Stomach (tissue), 4 donors: ENCODE results near the gene FIP1L1.

Source experiments
- POLR2A ChIP-seq, 4 donors: fragments of 450-650 bp; IDR thresholded peaks; one replicate each; pipeline ENCODE4 v1.6.1; 2016; ENCODE audit warnings: antibody characterized with exemption in 4 of 4, control low read depth in 2 of 4, mild to moderate bottlenecking in 1 of 4, moderate library complexity in 1 of 4
- POLR2AphosphoS5 ChIP-seq, 3 donors: sonication (generic); formaldehyde crosslinking; IDR thresholded peaks; one replicate each; pipeline ENCODE4 v1.6.1; 2016; ENCODE audit warnings: antibody characterized with exemption in 3 of 3
- TF ChIP-seq, protein P1 (sequence below), 7 experiments: fragments of 450-650 bp in 4 of 7; fragments of 200-600 bp in 3 of 7; sonication (generic) in 3 of 7; IDR thresholded peaks; one replicate each; pipeline ENCODE4 v1.5.1; 2016 to 2019; ENCODE audit warnings: antibody characterized with exemption in 7 of 7, control low read depth in 2 of 7, mild to moderate bottlenecking in 1 of 7

DNA sequence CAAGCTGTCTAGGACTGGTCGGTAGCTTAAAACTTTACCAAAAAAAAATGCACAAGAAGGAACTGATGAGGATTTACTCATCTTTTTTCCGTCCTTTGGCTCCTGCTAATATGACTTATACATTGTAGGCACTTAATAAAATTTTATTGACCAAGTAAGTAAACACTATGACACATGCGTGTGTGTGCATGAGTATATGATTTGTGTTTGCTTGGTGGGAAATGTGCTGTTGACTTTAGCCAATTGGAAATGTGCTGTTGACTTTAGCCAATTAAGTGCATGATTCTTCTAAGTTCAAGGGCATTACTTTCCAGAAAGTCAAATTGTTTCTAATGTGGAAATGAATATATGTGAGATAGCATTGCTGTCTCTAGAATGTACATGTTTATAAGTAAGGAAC, 78.3 kb downstream of the FIP1L1 start:
- TF ChIP-seq, protein P1, sequence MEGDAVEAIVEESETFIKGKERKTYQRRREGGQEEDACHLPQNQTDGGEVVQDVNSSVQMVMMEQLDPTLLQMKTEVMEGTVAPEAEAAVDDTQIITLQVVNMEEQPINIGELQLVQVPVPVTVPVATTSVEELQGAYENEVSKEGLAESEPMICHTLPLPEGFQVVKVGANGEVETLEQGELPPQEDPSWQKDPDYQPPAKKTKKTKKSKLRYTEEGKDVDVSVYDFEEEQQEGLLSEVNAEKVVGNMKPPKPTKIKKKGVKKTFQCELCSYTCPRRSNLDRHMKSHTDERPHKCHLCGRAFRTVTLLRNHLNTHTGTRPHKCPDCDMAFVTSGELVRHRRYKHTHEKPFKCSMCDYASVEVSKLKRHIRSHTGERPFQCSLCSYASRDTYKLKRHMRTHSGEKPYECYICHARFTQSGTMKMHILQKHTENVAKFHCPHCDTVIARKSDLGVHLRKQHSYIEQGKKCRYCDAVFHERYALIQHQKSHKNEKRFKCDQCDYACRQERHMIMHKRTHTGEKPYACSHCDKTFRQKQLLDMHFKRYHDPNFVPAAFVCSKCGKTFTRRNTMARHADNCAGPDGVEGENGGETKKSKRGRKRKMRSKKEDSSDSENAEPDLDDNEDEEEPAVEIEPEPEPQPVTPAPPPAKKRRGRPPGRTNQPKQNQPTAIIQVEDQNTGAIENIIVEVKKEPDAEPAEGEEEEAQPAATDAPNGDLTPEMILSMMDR (IDR thresholded peaks at IDR 0.05) = no peak
- TF ChIP-seq POLR2AphosphoS5 (IDR thresholded peaks at IDR 0.05) (peak in 2 of 3 donors; percentile 8 to 48), POLR2A (IDR thresholded peaks at IDR 0.05) (no peak)
